HFFc6 (cell line): ENCODE data around the gene GREB1. TPM values are rescaled to one million over a fixed set of nuclear protein-coding genes. Genes with fewer than 3 reads are reported as not detected.

ENCODE experiments used
- DNase-seq: peaks from one replicate; pipeline ENCODE4 v3.0.0-alpha.2; 2018
- H3K27ac Mint-ChIP-seq: 2 replicates; pipeline ENCODE4 v1.8.0; 2020; ENCODE audit warnings: mild to moderate bottlenecking, mixed read lengths
- H3K27me3 Mint-ChIP-seq: 2 replicates; pipeline ENCODE4 v1.8.0; 2021; ENCODE audit warnings: mild to moderate bottlenecking, moderate library complexity, mixed read lengths; ENCODE audit not compliant: insufficient read depth
- H3K36me3 Mint-ChIP-seq: 2 replicates; pipeline ENCODE4 v1.8.0; 2021; ENCODE audit warnings: low read depth, mixed read lengths
- H3K4me1 Mint-ChIP-seq: 2 replicates; pipeline ENCODE4 v1.8.0; 2020; ENCODE audit warnings: low read depth, mixed read lengths
- H3K4me3 Mint-ChIP-seq: 2 replicates; pipeline ENCODE4 v1.8.0; 2020; ENCODE audit warnings: mild to moderate bottlenecking, moderate library complexity, mixed read lengths
- H3K9me3 Mint-ChIP-seq: 2 replicates; pipeline ENCODE4 v1.8.0; 2020; ENCODE audit warnings: mild to moderate bottlenecking, mixed read lengths
- CTCF ChIP-seq: fragments of 200-600 bp; sonication (generic); IDR thresholded peaks from 2 replicates; pipeline ENCODE4 v1.5.0; 2021; ENCODE audit warnings: antibody characterized with exemption, mild to moderate bottlenecking
- total RNA-seq, 6 experiments: library from RNA; stranded (reverse); fragmentation: NEBNext Ultra II Directional; extraction: Animal tissue kit (Norgen Biotek cat#: 25700); gene quantifications; 2 replicates in 1 of 6; 3 replicates in 5 of 6; pipeline ENCODE4 v1.2.3, GENCODE V29; 2021

Gene GREB1
- total RNA-seq, 6 experiments from 2014 or later = 0.07 to 0.11 (median 0.09) TPM; not detected in 3

GRCh38 chr2:11629215-11629614 lies 95.4 kb downstream of the GREB1 start:
- peaks cover 62% of the 10 kb centered on the region for H3K27me3 Mint-ChIP-seq
- no peak overlapping the region for H3K27ac Mint-ChIP-seq
- H3K36me3 Mint-ChIP-seq = no peaks in the 10 kb centered on the region
- H3K4me3 Mint-ChIP-seq = no peak overlapping the region
- peaks cover 8% of the 10 kb centered on the region for H3K9me3 Mint-ChIP-seq
- DNase-seq = no peak
- TF ChIP-seq CTCF = no peak
- H3K4me1 Mint-ChIP-seq = no peaks in the 10 kb centered on the region

GRCh38 chr2:11629851-11630250 lies 96.0 kb downstream of the GREB1 start:
- no peaks in the 10 kb centered on the region for H3K36me3 Mint-ChIP-seq

GRCh38 chr2:11630855-11631254 lies 97.0 kb downstream of the GREB1 start:
- Mint-ChIP-seq H3K4me1 (no peaks in the 10 kb centered on the region), H3K27ac (no peak overlapping the region), H3K4me3 (no peak overlapping the region), H3K27me3 (peaks cover 70% of the 10 kb centered on the region), H3K36me3 (no peaks in the 10 kb centered on the region), H3K9me3 (peaks cover 8% of the 10 kb centered on the region)
- DNase-seq = no peak
- TF ChIP-seq CTCF = no peak

More at GRCh38 chr2:11629851-11630250, 96.0 kb downstream of the GREB1 start:
- H3K4me3 Mint-ChIP-seq = no peak overlapping the region
- DNase-seq = no peak
- no peak overlapping the region for H3K27ac Mint-ChIP-seq
- no peak for TF ChIP-seq CTCF
- no peaks in the 10 kb centered on the region for H3K4me1 Mint-ChIP-seq
- peaks cover 68% of the 10 kb centered on the region for H3K27me3 Mint-ChIP-seq
- H3K9me3 Mint-ChIP-seq = peaks cover 8% of the 10 kb centered on the region

GRCh38 chr2:11631462-11631861 lies 97.6 kb downstream of the GREB1 start:
- no peak for DNase-seq
- Mint-ChIP-seq H3K27ac (no peak overlapping the region), H3K36me3 (no peaks in the 10 kb centered on the region), H3K4me3 (no peak overlapping the region), H3K27me3 (peaks cover 68% of the 10 kb centered on the region), H3K9me3 (peaks cover 8% of the 10 kb centered on the region), H3K4me1 (no peaks in the 10 kb centered on the region)
- TF ChIP-seq CTCF = no peak

- Mint-ChIP-seq H3K36me3 (no peaks in the 10 kb centered on the region), H3K27ac (no peak overlapping the region), H3K4me3 (no peak overlapping the region), H3K27me3 (peaks cover 58% of the 10 kb centered on the region), H3K4me1 (no peaks in the 10 kb centered on the region), H3K9me3 (no peaks in the 10 kb centered on the region)
- no peak for DNase-seq
- no peak for TF ChIP-seq CTCF
Measured at GRCh38 chr2:11633923-11634478, 100.2 kb downstream of the GREB1 start.

- no peak for DNase-seq
- Mint-ChIP-seq H3K27ac (no peak overlapping the region), H3K27me3 (peaks cover 61% of the 10 kb centered on the region), H3K9me3 (no peaks in the 10 kb centered on the region), H3K4me1 (no peaks in the 10 kb centered on the region), H3K36me3 (no peaks in the 10 kb centered on the region), H3K4me3 (no peak overlapping the region)
- TF ChIP-seq CTCF = no peak
Measured at GRCh38 chr2:11634584-11634983, 100.7 kb downstream of the GREB1 start.
